GM18909 (cell line): Measurements from ENCODE around the gene MYMX.
A peak's percentile ranks its signal among the peaks of the same experiment; 100 is the strongest.
"Not testable (repeated sequence)": the region's sequence is repeated elsewhere in the genome, so short reads cannot be mapped to it uniquely, and the experiment has no call there.

Source experiments
- ATAC-seq: cut with Tn5 transposase; IDR thresholded peaks from one replicate; pipeline ENCODE4 v1.9.1; 2021; ENCODE audit warnings: mild to moderate bottlenecking; ENCODE audit not compliant: unreplicated experiment, poor library complexity

MYMX gene

GRCh38 chr6:44216677-44217331, at the start of gene MYMX:
Gene MYMX (plus strand): TSS chr6:44216926. CDS start chr6:44217472, 546 bp downstream.
- no peak for ATAC-seq

DNA sequence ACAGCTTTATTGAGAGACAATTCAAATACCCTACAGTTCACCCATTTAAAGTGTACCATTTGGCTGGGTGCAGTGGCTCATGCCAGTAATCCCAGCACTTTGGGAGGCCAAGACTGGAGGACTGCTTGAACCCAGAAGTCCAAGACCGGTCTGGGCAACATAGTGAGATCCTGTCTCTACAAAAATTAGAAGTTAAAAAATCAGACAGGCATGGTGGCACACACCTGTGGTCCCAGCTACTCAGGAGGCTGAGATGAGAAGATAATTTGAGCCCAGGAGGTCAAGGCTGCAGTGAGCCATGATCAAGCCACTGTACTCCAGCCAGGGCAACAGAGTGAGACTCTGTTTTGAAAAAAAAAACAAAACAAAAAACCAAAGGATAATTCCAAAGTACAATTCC, 49.2 kb upstream of the MYMX start:
- ATAC-seq, result no peak

- no peak for ATAC-seq
Measured at GRCh38 chr6:44169154-44169553, 47.6 kb upstream of the MYMX start.

DNA sequence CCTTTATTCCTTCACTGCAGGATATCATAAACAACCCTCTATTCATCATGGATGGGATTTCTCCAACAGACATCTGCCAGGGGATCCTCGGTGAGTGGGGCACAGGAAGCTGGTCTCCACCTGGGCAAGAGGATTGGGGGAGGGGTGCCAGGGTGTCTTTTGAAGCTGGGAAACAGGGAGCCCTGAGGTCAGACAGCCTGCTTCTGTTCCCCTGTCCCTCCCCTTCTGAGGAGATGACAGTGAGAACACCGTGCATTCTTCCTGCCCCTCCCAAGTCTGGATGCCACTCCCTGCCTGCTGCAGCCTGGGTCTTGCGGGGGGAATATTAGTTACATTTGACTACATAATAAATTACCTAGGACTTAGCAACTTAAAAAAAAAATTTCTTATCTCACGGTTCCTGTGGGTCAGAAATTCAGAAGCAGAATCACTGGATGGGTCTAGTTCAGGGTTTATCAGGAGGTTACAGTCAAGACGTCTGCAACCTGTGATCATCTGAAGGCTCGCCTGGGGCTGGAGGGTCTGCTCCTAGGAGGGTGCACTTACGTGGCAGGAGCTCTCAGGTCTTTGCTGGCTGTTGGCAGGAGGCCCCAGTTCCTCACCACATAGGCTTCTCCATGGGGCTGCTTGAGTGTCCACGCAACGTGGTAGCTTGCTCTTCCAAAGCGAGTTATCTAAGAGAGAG, 46.7 kb upstream of the MYMX start:
- no peak for ATAC-seq

GRCh38 chr6:44171899-44172546, 44.7 kb upstream of the MYMX start:
- no peak for ATAC-seq

- ATAC-seq, result peak; percentile 72
Measured at GRCh38 chr6:44172731-44173500, 43.8 kb upstream of the MYMX start.

DNA sequence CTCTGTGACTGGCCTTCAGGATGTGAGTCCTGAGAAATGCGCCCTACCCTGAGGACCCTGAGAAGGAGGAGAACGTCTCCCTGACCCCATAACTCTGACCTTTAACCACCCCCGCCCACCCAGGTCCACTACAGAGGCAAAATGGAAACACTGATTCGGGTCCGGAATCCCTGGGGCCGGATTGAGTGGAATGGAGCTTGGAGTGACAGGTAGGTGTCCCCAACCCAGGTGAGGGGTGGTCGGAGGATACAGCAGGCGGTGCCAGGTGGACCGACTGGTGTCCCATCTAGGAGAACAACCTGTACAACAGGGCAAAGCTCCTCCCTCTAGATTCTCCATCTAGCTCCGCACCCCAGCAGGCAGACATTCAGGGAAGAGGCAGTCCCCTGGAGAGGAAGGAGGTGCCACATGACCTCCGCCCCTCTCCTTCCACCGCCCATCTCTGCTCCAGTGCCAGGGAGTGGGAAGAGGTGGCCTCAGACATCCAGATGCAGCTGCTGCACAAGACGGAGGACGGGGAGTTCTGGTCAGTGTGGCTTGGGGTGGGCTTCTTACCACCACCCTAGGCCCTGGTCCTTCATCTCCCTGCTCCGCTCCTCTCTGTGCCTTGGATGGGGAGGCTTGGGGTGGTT, 40.5 kb upstream of the MYMX start:
- no peak for ATAC-seq

DNA sequence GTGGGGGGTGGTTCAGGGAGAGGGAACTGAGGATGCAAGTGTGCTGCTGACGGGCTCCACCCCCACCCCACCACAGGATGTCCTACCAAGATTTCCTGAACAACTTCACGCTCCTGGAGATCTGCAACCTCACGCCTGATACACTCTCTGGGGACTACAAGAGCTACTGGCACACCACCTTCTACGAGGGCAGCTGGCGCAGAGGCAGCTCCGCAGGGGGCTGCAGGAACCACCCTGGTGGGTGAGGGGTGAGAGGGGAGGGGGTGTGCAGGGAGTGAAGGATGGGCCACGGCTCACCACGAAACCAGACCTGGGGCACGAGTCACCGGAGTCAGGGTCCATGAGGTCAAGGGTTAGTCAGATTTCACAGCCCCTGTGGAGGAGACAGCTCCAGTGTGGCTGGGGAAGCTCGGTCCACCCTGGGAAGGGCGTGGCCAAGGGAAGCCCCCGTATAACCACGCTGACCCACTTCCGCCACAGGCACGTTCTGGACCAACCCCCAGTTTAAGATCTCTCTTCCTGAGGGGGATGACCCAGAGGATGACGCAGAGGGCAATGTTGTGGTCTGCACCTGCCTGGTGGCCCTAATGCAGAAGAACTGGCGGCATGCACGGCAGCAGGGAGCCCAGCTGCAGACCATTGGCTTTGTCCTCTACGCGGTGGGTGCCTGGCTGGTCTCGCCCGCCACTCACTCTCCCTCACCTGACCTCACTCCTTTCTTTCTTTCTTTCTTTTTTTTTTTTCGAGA, 39.8 kb upstream of the MYMX start:
- peak; percentile 59 for ATAC-seq

DNA sequence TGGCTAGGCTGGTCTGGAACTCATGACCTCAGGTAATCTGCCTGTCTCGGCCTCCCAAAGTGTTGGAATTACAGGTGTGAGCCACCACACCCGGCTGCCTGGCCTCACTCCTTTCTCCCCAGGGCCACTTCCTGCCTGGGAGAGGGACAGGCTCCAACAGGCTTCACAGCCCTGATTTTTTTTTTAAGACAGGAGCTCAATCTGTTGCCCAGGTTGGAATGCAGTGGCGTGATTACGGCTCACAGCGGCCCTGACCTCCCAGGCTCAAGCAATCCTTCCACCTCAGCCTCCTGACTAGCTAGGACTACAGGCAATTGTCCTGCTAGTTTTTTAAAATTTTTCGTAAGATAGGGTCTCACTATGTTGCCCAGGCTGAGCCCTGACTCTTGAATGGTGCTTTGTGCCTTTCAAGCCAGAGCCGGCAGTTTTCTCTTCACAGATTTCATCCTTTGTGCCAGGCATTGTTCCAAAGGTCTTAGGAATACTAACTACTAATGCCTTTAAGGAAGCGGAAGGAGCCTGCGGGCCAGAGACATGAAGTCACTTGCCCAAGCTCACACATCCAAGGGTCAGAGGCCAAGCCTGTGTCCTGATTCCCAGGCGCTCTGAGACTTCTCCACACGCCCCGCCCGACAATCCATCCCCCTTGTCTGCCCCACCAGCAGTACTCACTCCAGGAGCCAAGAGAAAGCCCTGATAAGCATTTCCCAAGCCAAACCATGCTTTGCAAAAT, 38.9 kb upstream of the MYMX start:
- no peak for ATAC-seq

DNA sequence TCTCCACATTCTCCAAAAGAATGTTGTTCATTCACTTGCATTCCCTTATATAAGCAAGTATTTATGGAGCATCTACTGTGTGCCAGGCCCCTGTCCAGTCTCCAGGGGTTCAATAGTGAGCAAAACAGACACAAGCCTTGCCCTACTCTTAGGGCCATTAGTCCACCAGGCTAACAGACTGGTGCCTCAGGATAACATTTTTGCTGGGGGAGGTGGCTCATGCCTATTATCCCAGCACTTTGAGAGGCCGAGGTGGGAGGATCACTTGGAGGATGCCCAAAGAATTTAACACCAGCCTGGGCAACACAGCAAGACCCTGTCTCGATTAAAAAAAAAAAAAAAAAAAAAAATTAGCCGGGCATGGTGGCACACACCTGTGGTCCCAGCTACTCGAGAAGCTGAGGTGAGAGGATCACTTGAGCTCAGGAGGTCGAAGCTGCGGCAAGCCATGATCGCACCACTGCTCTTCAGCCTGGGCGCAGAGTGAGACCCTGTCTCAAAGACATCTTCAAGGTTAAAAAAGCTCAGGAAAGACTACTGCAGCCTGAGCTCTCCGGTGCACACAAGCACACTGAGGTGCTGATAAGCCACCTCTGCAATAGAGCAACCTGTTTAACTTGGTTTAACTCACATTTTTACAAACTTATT, 38.2 kb upstream of the MYMX start:
- no peak for ATAC-seq

DNA sequence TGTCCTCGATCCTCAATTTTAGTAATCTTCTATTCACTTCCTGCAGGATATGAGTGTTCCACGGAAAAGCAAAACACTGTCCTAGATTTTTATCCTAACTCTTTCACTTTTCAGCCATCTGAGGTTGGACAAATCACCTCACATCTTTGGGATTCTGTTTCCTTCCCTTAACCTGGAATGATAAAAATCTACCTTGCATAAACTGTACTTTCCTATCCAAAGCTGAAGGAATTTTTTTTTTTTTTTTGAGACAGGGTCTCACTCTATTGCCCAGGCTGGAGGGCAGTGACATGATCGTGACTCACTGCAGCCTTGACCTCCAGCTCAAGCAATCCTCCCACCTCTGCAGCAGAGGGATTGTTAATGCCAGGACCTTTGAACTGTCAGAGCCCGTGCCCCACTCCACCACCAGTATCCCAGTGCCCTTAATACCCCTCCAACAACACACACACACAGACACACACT, 37.6 kb upstream of the MYMX start:
- no peak for ATAC-seq

DNA sequence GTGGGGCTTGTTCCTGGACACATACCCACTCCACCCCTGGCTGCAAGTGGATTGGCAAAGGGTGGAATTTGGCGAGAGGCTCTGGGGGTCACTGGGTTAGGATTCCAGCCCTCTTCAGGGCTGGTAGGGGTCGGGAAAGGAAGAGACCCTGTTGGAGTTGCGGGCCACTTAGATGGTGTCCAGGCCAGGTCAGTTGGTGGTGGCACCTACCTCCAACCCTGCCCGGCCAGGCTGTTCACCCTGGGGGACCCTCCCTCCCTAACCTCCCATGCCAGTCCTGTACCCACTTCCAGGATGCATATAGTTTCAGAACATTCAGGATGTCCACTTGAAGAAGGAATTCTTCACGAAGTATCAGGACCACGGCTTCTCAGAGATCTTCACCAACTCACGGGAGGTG, 37.1 kb upstream of the MYMX start:
- ATAC-seq, result no peak

DNA sequence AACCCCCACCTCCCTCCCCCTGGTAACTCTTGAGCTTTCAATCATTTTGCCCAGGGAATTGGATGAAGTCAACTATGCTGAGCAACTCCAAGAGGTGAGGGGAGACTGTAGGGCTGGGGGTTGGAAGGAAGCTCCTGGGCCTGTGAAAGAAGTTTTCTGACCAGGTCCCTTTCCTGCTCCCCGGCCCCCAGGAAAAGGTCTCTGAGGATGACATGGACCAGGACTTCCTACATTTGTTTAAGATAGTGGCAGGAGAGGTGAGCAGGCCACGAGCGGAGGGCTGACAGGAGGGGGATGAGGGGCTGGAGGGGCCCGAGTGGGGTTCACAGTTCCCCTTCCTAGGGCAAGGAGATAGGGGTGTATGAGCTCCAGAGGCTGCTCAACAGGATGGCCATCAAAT, 36.3 kb upstream of the MYMX start:
- no peak for ATAC-seq

DNA sequence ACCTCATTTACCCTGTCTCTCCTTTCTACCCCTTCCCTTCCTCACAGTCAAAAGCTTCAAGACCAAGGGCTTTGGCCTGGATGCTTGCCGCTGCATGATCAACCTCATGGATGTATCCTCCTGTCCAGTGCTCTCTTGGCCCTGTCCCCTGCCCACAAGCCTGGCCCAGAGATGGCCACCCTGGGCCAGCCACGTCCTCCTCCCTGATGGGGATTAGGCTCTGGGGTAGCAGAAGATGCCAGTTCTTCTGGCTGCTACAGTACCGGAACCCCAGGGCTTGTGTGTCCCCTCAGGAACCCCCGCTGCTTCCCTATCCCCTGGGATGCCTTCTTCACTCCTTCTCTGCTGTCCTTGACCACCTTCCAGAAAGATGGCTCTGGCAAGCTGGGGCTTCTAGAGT, 35.8 kb upstream of the MYMX start:
- ATAC-seq, result no peak

- not testable (repeated sequence) for ATAC-seq
Measured at GRCh38 chr6:44181784-44182183, 34.9 kb upstream of the MYMX start.

DNA sequence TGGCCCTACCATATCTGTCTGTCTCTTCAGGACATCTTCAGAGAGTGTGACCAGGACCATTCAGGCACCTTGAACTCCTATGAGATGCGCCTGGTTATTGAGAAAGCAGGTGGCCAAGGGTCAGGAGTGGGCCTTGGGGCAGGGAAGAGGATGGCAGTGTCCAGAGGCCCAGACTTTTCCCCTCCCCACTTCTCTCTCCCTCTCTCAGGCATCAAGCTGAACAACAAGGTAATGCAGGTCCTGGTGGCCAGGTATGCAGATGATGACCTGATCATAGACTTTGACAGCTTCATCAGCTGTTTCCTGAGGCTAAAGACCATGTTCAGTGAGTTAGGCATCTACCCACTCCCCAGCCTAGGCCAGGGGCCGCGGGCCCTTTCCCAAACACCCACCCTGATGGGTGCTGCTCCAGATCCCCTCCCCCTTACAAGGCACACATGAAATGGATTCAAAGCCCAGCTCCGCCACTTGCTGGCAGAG, 33.8 kb upstream of the MYMX start:
- ATAC-seq, result no peak

DNA sequence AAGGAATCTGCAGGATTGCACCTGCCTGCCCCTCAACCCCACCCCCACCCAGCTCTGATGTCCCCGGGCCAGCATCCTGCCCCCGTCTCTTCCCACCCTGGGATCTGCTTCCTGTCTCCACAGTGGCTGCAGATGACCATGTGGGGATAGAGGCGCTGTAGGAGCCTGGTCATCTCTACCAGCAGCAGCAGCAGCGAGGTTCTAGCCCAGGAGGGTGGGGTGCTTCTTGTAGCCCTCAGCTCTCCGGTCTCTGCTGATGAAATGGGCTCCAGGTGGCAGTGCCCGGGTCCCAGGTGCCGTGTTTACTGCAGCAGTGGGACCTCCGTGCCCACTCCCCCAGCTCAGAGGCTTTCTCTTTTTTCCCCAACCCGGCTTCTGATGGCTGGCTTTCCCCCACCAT, 32.9 kb upstream of the MYMX start:
- ATAC-seq, result no peak

GRCh38 chr6:44185356-44185755, 31.4 kb upstream of the MYMX start:
- ATAC-seq, result not testable (repeated sequence)
